GDM1 (cell line): ENCODE measurements around the gene ACSM4.

Experiments used
- DNase-seq: peaks from one replicate; lab custom pipeline; 2025; lab: John Stamatoyannopoulos, UW

ACSM4 gene

DNA sequence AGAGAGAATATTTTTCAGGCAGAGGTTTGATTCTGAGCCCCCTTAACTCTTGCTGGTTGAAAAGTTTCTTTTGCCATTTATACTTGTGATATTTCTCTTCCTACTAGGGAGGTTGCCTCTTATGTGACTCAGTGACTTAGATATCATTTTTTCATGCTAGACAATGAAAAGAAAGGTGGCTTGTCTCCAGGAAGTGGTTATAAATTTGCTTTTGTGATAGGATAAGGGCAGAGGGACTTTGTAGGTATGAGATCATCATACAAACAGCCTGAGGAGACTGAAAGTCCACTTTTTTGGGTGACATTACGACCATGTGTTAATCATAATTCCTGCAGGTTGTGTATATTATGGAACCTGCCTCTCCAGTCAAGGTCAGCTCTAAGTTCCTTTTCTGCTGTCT is 35.8 kb downstream of the ACSM4 start:
- no peak for DNase-seq

GRCh38 chr12:7344833-7345606 is 41.1 kb downstream of the ACSM4 start:
- peak; percentile 2 for DNase-seq

DNA sequence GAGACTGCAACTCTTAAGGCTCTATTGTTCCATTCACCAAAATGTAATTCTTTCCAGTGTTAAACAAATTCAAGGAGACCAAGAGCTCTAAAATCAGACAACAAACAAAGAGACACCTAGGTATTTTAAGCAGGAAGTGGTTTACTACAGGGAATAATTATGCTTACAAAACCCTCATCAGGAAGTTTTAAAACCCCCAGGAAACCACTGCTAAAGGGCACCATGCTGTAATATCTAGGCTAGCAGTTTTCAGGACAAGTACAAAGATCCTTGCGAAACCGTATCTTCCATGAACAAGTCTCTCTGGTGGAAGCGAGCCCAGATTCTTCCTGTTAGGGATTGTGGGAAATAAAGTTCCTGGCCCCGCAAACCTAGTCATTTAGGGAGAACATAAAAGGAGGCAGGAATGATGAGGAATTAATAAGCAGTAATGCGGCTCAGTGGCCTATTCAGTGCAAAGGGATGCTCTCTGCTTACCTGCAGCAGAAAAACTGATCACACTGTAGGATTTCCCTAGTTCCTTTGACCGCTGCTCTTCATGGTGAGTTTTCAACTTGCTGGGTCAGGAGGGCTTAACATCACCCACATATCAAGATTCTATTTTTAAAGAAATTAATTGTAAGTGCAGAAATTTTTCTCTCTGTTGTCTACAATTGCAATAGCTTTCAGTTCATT is 42.8 kb downstream of the ACSM4 start:
- DNase-seq: no peak

DNA sequence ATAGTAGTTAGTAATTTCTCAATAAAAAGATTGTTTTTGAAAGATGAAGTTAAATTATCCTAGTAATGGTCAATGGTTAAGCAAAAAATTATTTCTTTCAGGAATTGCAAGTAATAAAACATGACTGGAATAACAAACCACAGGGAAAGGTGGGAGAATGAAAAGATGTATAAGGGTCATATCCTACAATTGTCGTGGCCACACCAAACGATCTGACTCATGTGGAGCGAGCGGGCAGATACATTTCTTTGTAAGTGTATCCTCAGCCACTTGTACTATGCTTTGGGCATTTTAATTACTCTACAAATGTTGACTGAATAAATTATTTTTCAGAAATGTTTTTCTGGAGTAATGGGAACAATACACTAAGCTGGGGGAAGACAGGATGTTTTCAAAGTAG is 45.5 kb downstream of the ACSM4 start:
- DNase-seq: no peak

GRCh38 chr12:7351177-7351576 is 47.3 kb downstream of the ACSM4 start:
- DNase-seq: no peak

GRCh38 chr12:7352661-7353060 is 48.8 kb downstream of the ACSM4 start:
- DNase-seq: no peak

DNA sequence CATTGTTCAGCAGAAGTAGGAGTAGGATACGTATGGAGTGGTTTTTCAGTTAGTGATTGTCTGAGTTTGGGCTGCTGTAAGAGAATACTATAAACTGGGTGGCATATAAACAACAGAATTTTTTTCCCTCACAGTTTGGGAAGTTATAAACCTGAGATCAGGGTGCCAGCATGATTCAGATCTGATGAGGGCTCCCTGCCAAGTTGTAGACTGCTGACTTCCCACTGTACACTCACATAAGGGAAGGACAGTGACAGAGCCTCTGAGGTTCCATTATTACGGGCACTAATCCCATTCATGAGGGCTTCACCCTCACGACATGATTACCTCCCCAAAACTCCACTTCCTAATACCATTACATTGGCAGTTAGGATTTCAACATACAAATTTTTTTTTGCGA is 50.7 kb downstream of the ACSM4 start:
- DNase-seq: no peak

DNA sequence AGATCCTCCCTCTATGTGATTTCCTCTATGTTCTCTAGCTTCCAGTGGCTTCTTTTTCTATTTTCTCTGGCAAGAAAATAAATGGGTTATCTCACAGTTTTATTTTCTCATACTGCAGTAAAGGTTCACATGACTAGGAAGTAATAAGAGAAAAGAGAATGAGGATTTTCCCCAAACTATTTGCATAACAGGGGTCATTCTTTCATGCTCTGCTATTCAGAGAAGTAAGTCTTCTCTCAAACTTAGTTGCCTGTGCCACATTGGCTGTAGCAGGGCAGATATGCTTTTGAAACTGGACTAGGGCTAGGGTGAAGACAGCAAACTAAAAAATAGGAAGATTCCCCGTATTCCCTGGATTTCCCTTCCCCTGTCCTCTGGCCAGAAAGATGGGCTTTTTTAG is 57.4 kb downstream of the ACSM4 start:
- no peak for DNase-seq

- DNase-seq: no peak
Observed at GRCh38 chr12:7362734-7363133, 58.9 kb downstream of the ACSM4 start.

DNA sequence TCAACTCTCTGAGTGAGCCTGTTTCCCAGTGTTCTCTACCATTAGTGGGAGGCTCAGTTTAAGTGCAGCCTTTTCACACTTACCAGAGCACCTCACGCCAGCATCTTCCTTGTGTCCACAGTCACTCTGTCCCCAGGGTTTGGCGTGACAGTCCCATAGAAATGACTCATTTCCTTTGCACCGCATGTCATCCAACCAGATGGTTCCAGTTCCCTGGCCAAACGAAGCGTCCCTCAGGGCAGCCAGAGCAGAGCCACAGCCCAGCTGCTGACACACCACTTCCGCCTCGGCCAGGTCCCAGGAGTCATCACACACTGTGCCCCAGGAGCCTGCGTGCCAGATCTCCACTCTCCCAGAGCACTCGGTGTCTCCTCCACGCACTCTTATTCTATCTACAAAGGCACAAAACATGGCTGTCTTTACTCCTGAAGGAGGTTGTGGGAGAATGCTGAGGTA is 65.4 kb downstream of the ACSM4 start:
- DNase-seq: no peak

- DNase-seq: no peak
Observed at GRCh38 chr12:7373226-7373625, 69.4 kb downstream of the ACSM4 start.

DNA sequence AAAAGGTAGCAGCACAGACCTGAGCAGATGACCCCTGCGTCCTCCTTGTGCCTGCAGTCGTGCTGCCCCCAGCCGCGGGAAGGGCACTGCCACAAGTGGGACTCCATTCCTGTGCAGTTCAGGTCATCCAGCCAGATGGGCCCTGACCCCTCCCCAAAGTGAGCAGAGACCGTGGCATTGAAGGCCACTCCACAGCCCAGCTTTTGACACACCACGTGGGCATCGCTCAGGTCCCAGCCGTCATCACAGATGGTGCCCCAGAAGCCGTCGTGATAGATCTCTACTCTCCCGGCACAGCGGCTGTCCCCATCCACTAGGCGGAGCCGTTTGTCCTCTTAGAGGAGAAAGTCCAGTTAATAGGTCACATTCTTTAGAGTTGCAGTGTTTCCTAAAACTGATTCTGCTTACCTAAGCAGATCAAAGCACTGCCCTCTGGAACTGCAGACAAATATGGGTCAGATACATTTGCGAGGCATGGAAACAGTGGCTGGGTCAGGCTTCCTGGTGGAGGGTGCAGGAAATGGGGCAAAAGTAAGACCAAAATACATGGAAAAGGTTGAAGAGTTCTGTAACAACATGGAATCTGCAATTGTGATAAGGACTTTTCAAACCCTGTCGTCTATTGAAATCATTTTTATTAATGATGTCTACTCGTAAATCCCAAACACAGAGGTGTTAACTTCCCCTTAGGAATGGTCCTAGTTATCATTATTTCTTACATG is 70.7 kb downstream of the ACSM4 start:
- peak; percentile 9 for DNase-seq

GRCh38 chr12:7375145-7375543 is 71.3 kb downstream of the ACSM4 start:
- DNase-seq: no peak

DNA sequence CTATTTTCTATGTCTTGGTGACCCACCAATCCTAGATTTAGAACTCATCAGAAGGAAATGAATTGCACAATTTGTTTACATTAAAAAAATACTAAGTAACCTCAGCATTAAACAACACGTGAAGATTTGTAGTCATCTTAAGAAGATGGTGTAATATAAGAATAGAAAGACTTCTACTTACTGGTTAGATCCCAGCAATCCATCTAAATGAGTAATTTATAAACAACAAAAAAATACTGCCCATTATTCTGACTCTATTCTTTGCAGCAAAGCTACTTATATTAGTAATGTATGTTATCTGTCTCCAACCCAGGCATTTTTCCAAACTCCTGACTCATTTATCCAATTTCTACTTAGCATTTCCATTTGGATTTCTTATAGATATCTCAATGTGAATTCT is 72.3 kb downstream of the ACSM4 start:
- DNase-seq: no peak
